HepG2 (cell line): ENCODE data around the gene MS4A10.

Experiments used
- ARHGAP35 ChIP-seq: sonication (generic); formaldehyde crosslinking; IDR thresholded peaks from 2 replicates; pipeline ENCODE4 v1.9.0; 2022; ENCODE audit warnings: mild to moderate bottlenecking, inconsistent platforms, moderate library complexity, missing genetic modification reagents, borderline replicate concordance
- CTCF ChIP-seq: sonication (generic); formaldehyde crosslinking; IDR thresholded peaks from 2 replicates; pipeline ENCODE4 v1.5.0; 2020; ENCODE audit warnings: mild to moderate bottlenecking, missing genetic modification reagents, moderate library complexity
- KAT8 ChIP-seq: IDR thresholded peaks from 2 replicates; pipeline ENCODE4 v1.6.1; 2016; ENCODE audit warnings: missing genetic modification reagents, missing compliant biosample characterization
- KMT2A ChIP-seq: sonication (generic); formaldehyde crosslinking; IDR thresholded peaks from 2 replicates; pipeline ENCODE4 v1.4.0; 2020; ENCODE audit warnings: missing genetic modification reagents
- NR1H2 ChIP-seq: sonication (generic); formaldehyde crosslinking; IDR thresholded peaks from 2 replicates; pipeline ENCODE4 v1.8.1; 2022; ENCODE audit warnings: low read depth, missing genetic modification reagents, borderline replicate concordance
- PRDM10 ChIP-seq: sonication (generic); formaldehyde crosslinking; IDR thresholded peaks from 2 replicates; pipeline ENCODE4 v1.4.0; 2020; ENCODE audit warnings: low read depth, missing genetic modification reagents
- SMAD3 ChIP-seq: sonication (generic); formaldehyde crosslinking; IDR thresholded peaks from 2 replicates; pipeline ENCODE4 v1.4.0; 2020; ENCODE audit warnings: missing genetic modification reagents
- SP1 ChIP-seq, 2 experiments: fragments of 450-650 bp in 1 of 2; sonication (generic) in 1 of 2; formaldehyde crosslinking in 1 of 2; IDR thresholded peaks; 2 replicates each; pipeline versions ENCODE4 v1.4.0 to v1.6.1; 2016 to 2020; ENCODE audit warnings: missing genetic modification reagents in 1 of 2
- STAT6 ChIP-seq: sonication (generic); formaldehyde crosslinking; IDR thresholded peaks from 2 replicates; pipeline ENCODE4 v1.4.0; 2020; ENCODE audit warnings: missing genetic modification reagents, mild to moderate bottlenecking, borderline replicate concordance
- TARDBP ChIP-seq: sonication (generic); formaldehyde crosslinking; IDR thresholded peaks from 2 replicates; pipeline ENCODE4 v1.8.0; 2022; ENCODE audit warnings: mild to moderate bottlenecking, missing genetic modification reagents
- ZNF350 ChIP-seq: sonication (generic); formaldehyde crosslinking; IDR thresholded peaks from 2 replicates; pipeline ENCODE4 v1.4.0; 2020; ENCODE audit warnings: mild to moderate bottlenecking, low read depth, missing genetic modification reagents, borderline replicate concordance
- ZNF576 ChIP-seq: sonication (generic); formaldehyde crosslinking; IDR thresholded peaks from 2 replicates; pipeline ENCODE4 v1.4.0; 2020; ENCODE audit warnings: mild to moderate bottlenecking, missing genetic modification reagents
- ZNF776 ChIP-seq: sonication (generic); formaldehyde crosslinking; IDR thresholded peaks from 2 replicates; pipeline ENCODE4 v1.4.0; 2020; ENCODE audit warnings: mild to moderate bottlenecking, missing genetic modification reagents

- TF ChIP-seq KMT2A (CRISPR knock-in tag) = no peak
- TF ChIP-seq CTCF = peak; percentile 45
- no peak for TF ChIP-seq TARDBP
- TF ChIP-seq ZNF350 (CRISPR knock-in tag) = no peak
- no peak for TF ChIP-seq ZNF576 (CRISPR knock-in tag)
- TF ChIP-seq SP1 (IDR thresholded peaks at IDR 0.05) = no peak
- TF ChIP-seq SP1 (CRISPR knock-in tag; IDR thresholded peaks at IDR 0.05) = no peak
- TF ChIP-seq PRDM10 (CRISPR knock-in tag) = no peak
- TF ChIP-seq KAT8 = no peak
- no peak for TF ChIP-seq ZNF776 (CRISPR knock-in tag)
- TF ChIP-seq NR1H2 (CRISPR knock-in tag) = no peak
- TF ChIP-seq SMAD3 (CRISPR knock-in tag) = no peak
- TF ChIP-seq ARHGAP35 (CRISPR knock-in tag) = no peak
- no peak for TF ChIP-seq STAT6 (CRISPR knock-in tag)
These were observed 28.7 kb upstream of the MS4A10 start, which contains the start of gene MS4A15 for GRCh38 chr11:60756307-60757032.
